Measurements from ENCODE around the gene TNFRSF8. TPM values are rescaled to one million over a fixed set of nuclear protein-coding genes. Genes with fewer than 3 reads are reported as not detected.

Gene TNFRSF8
- total RNA-seq: under 1 TPM in 2 of 3 donors, not detected in 1; 0.31 to 0.51 TPM
- long read RNA-seq, donor 1: 0 reads
- long read RNA-seq, donor 2, partial matches to known transcripts: 1 of 2 reads
- long read RNA-seq, donor 2, other reads (novel, unspliced or antisense): 1 of 2 reads

DNA sequence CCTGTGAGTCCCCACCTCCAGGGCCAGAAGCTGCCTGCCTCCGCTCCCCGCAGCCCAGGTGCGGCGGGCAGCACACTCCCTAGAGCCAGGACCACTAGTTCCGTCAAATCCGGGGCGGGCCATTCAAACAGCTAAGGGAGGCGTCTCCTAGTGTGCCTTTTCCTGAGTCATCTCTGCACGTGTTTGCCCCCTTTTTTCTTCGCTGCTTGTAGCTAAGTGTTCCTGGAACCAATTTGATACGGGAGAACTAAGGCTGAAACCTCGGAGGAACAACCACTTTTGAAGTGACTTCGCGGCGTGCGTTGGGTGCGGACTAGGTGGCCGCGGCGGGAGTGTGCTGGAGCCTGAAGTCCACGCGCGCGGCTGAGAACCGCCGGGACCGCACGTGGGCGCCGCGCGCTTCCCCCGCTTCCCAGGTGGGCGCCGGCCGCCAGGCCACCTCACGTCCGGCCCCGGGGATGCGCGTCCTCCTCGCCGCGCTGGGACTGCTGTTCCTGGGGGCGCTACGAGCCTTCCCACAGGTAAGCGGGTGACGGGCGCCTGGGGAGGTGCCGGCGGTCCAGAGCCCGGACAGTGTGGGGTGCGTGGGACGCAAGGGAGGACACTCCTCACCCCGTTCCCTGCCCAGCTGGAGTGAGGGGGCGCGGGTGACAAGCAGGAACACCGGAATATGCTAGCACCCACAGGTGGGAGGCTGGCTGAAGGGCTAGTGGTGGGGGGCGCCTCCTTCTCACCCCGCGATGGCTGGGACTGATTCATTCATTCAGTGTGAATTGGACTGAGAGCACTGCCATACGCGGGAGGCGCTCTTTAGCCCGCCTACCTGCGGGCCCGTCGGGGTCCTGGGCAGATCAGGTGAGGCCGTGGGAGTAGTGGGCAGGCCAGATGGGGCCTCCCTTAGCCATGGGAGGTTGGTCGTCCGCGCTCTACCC is at the start of gene TNFRSF8:
TNFRSF8 (plus strand) TSS at position 163 of the 932 bp plus-strand sequence; CDS start at position 459, 296 bp downstream.
- no peak for ATAC-seq

DNA sequence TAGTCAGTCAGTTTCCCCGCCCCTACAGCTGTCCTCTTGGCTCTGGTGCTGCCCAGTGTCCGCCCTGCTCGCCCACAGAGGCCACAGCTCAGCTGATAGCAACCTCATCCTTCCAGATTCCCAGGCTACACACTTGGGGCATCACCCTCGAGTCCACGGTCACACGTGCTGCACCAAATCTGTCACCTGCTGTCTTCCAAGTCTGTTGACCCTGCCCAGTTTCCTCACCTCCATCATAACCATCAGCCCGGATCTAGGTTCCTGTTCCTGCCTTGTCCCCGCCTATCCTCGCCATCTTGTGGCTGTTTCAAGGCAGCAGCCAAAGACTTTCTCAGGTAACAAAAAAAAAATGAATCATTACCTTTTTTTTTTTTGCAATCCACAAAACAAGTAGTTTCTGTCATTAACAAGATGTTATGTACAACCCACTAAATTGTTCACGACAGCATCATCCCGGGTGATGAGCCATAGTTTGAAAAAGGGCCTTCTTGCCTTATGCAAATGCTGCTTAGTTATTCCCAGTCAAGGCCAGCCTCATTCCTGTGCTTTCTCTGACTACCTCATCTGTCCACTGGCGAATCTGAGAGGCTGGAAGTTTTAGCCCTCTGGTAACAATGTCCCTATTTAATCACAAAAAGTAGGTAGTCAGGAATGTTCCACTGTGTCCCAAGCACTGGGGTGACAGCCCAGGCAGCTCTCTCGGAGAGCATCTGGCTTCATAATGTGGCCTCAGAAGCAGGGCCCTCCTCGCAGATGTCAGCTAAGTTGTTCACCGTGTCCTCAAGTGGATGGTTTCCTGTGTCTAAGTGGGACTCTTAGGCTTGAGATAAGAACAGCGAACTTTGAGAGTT is 48.7 kb upstream of the TNFRSF8 start:
- TF ChIP-seq, protein P1, sequence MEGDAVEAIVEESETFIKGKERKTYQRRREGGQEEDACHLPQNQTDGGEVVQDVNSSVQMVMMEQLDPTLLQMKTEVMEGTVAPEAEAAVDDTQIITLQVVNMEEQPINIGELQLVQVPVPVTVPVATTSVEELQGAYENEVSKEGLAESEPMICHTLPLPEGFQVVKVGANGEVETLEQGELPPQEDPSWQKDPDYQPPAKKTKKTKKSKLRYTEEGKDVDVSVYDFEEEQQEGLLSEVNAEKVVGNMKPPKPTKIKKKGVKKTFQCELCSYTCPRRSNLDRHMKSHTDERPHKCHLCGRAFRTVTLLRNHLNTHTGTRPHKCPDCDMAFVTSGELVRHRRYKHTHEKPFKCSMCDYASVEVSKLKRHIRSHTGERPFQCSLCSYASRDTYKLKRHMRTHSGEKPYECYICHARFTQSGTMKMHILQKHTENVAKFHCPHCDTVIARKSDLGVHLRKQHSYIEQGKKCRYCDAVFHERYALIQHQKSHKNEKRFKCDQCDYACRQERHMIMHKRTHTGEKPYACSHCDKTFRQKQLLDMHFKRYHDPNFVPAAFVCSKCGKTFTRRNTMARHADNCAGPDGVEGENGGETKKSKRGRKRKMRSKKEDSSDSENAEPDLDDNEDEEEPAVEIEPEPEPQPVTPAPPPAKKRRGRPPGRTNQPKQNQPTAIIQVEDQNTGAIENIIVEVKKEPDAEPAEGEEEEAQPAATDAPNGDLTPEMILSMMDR (IDR thresholded peaks at IDR 0.05): no peak
- intact Hi-C loops (cut with DNase I, micrococcal nuclease): no loop called here
- H3K4me1 ChIP-seq (ENCODE audit: low read depth): no peaks in the 10 kb centered on the region
- DNase-seq: no peak
- no peak overlapping the region for H3K4me3 ChIP-seq
- no peaks in the 10 kb centered on the region for H3K9me3 ChIP-seq
- H3K36me3 ChIP-seq (ENCODE audit: low read depth): peaks cover 3% of the 10 kb centered on the region
- no peak for ATAC-seq

More for the DNA sequence above, at the start of gene TNFRSF8:
- intact Hi-C loops (cut with DNase I, micrococcal nuclease): no loop called here
- no peak for DNase-seq
- no peak within 1 kb of the TSS for H3K4me3 ChIP-seq
- H3K4me1 ChIP-seq (ENCODE audit: low read depth): peaks cover 2% of the 10 kb centered on the region
- no peaks in the 10 kb centered on the region for H3K9me3 ChIP-seq
- no peaks in the 10 kb centered on the region for H3K36me3 ChIP-seq (ENCODE audit: low read depth)
- TF ChIP-seq, protein P1 (IDR thresholded peaks at IDR 0.05): no peak

DNA sequence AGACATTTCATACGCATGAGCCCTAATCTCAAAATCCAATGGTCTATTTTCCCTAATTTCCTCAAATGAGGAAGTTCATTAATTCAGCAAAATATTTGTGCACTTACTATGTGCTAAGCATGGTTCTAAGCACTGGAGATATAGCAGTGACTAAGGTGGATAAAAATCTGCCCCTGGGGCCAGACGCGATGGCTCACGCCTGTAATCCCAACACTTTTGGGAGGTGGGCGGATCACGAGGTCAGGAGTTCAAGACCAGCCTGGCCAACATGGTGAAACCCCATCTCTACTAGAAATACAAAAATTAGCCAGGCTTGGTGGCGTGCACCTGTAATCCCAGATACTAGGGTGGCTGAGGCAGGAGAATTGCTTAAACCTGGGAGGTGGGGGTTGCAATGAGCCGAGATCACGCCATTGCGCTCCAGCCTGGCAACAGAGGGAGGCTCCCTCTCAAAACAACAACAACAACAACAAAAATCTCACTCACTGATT is 48.1 kb upstream of the TNFRSF8 start:
- Histone ChIP-seq H3K9me3 (no peaks in the 10 kb centered on the region), H3K36me3 (ENCODE audit: low read depth) (peaks cover 3% of the 10 kb centered on the region), H3K4me3 (no peak overlapping the region), H3K4me1 (ENCODE audit: low read depth) (no peaks in the 10 kb centered on the region)
- ATAC-seq (no peak), DNase-seq (no peak)
- intact Hi-C loops (cut with DNase I, micrococcal nuclease): no loop called here
- TF ChIP-seq, protein P1 (IDR thresholded peaks at IDR 0.05): no peak

DNA sequence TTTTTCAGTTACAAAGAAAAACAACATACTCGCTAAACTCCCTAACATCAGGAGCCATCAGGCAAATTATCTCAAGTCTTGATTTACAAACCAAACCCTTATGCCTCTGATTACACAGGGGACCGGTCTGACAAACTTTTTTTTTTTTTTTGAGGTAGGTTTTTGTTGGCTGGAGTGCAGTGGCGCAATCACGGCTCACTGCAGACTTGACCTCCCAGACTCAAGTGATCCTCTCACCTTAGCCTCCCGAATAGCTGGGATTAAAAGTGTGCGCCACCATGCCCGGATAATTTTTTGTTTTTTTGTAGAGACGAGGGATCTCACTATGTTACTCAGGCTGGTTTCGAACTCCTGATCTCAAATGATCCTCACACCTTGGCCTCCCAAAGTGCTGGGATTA is 47.6 kb upstream of the TNFRSF8 start:
- Histone ChIP-seq H3K36me3 (ENCODE audit: low read depth) (peaks cover 3% of the 10 kb centered on the region), H3K9me3 (no peaks in the 10 kb centered on the region), H3K4me1 (ENCODE audit: low read depth) (no peaks in the 10 kb centered on the region), H3K4me3 (no peak overlapping the region)
- ATAC-seq (no peak), DNase-seq (no peak)
- intact Hi-C loops (cut with DNase I, micrococcal nuclease): no loop called here
- TF ChIP-seq, protein P1 (IDR thresholded peaks at IDR 0.05): no peak

DNA sequence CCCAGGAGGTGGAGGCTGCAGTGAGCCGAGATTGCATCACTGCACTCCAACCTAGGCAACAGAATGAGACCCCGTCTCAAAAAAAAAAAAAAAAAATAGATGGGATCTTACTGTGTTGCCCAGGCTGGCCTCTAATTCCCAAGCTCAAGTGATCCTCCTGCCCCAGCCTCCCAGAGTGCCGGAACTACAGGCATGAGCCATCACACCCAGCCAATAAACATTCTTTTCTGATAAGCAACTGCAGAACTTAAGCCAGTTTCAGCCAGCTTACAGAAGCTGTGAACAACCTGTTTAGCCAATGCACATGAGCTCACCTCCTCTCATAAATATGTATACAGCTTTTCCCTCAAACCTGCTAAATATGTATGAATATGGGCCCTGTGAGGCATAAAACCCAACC is 46.9 kb upstream of the TNFRSF8 start:
- ATAC-seq: peak; percentile 22
- intact Hi-C loops (cut with DNase I, micrococcal nuclease): no loop called here

More for the DNA sequence above, 46.9 kb upstream of the TNFRSF8 start:
- no peak overlapping the region for H3K4me3 ChIP-seq
- no peaks in the 10 kb centered on the region for H3K9me3 ChIP-seq
- TF ChIP-seq, protein P1 (IDR thresholded peaks at IDR 0.05): no peak
- peaks cover 3% of the 10 kb centered on the region for H3K36me3 ChIP-seq (ENCODE audit: low read depth)
- DNase-seq: no peak
- no peaks in the 10 kb centered on the region for H3K4me1 ChIP-seq (ENCODE audit: low read depth)
